Right atrium auricular region (tissue), 2 donors: ENCODE measurements around the gene TNPO1. TPM values are rescaled to one million over a fixed set of nuclear protein-coding genes. Genes with fewer than 3 reads are reported as not detected.
A peak's percentile ranks its signal among the peaks of the same experiment; 100 is the strongest.

Source experiments
- DNase-seq: peaks from one replicate; pipeline ENCODE4 v3.0.0-alpha.2; 2019; ENCODE audit warnings: low spot score
- H3K27ac ChIP-seq, 2 donors: fragments of 200-600 bp; sonication (generic); 1 replicate in 1 of 2; 2 replicates in 1 of 2; pipeline ENCODE4 v1.5.1; 2016 to 2019
- H3K27me3 ChIP-seq, 2 donors: fragments of 200-600 bp; sonication (generic); one replicate each; pipeline versions ENCODE4 v1.5.1 to v1.6.0; 2017 to 2019
- H3K36me3 ChIP-seq: fragments of 200-600 bp; sonication (generic); one replicate; pipeline ENCODE4 v1.5.1; 2016
- H3K4me1 ChIP-seq, 2 donors: fragments of 200-600 bp; sonication (generic); one replicate each; pipeline versions ENCODE4 v1.5.1 to v1.6.0; 2017 to 2019
- H3K4me3 ChIP-seq, 2 donors: fragments of 200-600 bp; sonication (generic); 1 replicate in 1 of 2; 2 replicates in 1 of 2; pipeline ENCODE4 v1.5.1; 2017 to 2019; ENCODE audit warnings: mild to moderate bottlenecking in 1 of 2, moderate library complexity in 1 of 2
- H3K9me3 ChIP-seq, 2 donors: fragments of 200-600 bp; sonication (generic); one replicate each; pipeline ENCODE4 v1.5.1; 2019
- total RNA-seq, 2 donors: library from RNA; depleted of rRNA; stranded (reverse); fragments of >200 nt; gene quantifications; one replicate each; pipeline ENCODE4 v1.1.0, GENCODE V29; 2016
- TF ChIP-seq, protein P1 (sequence below), 2 donors: fragments of 200-600 bp; sonication (generic); IDR thresholded peaks; one replicate each; pipeline ENCODE4 v1.5.1; 2019; ENCODE audit warnings: antibody characterized with exemption in 2 of 2

The TNPO1 gene
- total RNA-seq, 2 donors from 2014 or later, result 62.4 to 82.2 TPM

DNA sequence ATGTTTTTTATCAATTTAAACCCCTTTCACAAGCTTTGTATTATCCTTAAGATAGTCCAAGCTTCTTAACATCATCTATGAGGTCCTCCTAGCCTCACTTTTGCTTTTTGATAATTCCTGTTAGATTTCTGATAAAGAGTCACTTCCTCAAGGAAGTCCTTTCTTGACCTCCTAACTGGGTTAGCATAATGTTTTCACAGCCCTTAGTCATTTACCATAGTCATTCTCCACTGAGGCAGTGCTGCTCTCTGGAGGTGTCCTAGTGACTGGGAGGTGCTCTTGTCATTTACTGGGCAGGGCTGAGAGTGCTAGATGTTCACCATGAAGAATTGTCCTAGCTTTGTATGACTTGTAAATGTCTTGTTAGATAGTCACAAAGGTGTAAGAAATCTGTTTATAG lies 26.4 kb downstream of the TNPO1 start:
- Histone ChIP-seq H3K4me1 (peaks cover 0 to 55% of the 10 kb centered on the region in 2 donors), H3K4me3 (no peak overlapping the region), H3K27me3 (no peaks in the 10 kb centered on the region), H3K27ac (no peak overlapping the region), H3K36me3 (no peaks in the 10 kb centered on the region), H3K9me3 (no peaks in the 10 kb centered on the region)
- DNase-seq, result no peak
- TF ChIP-seq, protein P1, sequence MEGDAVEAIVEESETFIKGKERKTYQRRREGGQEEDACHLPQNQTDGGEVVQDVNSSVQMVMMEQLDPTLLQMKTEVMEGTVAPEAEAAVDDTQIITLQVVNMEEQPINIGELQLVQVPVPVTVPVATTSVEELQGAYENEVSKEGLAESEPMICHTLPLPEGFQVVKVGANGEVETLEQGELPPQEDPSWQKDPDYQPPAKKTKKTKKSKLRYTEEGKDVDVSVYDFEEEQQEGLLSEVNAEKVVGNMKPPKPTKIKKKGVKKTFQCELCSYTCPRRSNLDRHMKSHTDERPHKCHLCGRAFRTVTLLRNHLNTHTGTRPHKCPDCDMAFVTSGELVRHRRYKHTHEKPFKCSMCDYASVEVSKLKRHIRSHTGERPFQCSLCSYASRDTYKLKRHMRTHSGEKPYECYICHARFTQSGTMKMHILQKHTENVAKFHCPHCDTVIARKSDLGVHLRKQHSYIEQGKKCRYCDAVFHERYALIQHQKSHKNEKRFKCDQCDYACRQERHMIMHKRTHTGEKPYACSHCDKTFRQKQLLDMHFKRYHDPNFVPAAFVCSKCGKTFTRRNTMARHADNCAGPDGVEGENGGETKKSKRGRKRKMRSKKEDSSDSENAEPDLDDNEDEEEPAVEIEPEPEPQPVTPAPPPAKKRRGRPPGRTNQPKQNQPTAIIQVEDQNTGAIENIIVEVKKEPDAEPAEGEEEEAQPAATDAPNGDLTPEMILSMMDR (IDR thresholded peaks at IDR 0.05), result no peak

DNA sequence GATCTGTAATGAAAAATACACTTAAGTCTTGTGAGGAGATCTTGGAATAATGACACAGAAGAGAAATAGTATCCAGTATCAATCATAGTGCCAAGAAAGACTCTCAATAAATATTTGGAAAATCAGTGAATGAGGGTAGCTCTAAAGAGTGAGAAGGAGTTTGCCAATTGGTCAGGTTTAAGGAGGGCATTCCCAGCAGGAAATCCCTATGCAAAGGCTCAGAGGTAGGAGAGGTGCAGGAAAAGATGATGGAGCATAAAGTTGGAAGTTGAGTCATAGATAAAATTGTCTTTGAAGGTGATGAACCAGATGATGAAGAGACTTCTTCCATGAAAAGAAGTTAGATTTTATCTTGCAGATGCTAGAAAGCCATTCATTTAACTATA lies 27.8 kb downstream of the TNPO1 start:
- no peak for DNase-seq
- H3K9me3 ChIP-seq, result no peaks in the 10 kb centered on the region
- no peak overlapping the region for H3K27ac ChIP-seq
- peaks cover 0 to 48% of the 10 kb centered on the region in 2 donors for H3K4me1 ChIP-seq
- no peak overlapping the region for H3K4me3 ChIP-seq
- TF ChIP-seq, protein P1 (IDR thresholded peaks at IDR 0.05), result no peak
- no peaks in the 10 kb centered on the region for H3K27me3 ChIP-seq
- H3K36me3 ChIP-seq, result no peaks in the 10 kb centered on the region

DNA sequence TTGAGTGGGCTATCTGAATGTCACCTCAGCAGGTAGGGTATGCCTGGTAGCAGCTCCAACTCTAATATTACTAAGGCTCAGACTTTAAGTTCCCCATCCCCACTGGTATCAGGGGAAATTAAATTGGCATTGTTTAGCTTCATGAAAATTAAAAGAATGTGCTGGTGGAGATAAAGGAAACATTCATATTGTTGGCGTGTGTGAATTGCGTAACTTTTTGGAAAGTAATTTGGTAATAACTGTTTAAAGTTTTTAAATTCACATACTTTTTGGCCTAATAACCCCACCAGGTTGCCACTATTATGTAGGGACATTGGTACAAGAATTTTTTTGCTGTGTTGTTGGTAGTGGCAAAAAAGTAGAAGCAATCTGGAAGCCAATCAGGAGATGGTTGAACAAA lies 29.4 kb downstream of the TNPO1 start:
- H3K27ac ChIP-seq, result no peak overlapping the region
- no peak for DNase-seq
- H3K9me3 ChIP-seq, result no peaks in the 10 kb centered on the region
- H3K4me3 ChIP-seq, result no peak overlapping the region
- H3K4me1 ChIP-seq, result peaks cover 0 to 65% of the 10 kb centered on the region in 2 donors
- TF ChIP-seq, protein P1 (IDR thresholded peaks at IDR 0.05), result no peak
- no peaks in the 10 kb centered on the region for H3K27me3 ChIP-seq
- H3K36me3 ChIP-seq, result no peaks in the 10 kb centered on the region

DNA sequence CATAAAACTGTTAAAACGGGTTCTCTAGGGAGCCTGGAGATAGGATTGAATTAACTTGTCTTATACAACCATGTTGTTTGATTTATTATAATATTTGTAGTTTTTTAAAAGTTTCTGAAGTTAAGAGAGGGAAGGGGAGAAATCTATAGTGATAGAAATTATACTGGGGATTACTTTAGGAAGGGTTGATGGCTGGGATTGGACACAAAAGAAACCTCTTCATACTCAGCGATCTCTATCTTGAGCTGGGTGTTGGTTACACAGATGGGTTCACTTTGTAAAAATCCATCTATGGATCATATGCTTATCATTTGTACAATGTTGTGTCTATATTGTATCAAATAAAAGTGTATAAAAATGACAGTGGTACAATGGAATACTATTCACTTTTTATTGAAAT lies 30.0 kb downstream of the TNPO1 start:
- H3K36me3 ChIP-seq, result no peaks in the 10 kb centered on the region

DNA sequence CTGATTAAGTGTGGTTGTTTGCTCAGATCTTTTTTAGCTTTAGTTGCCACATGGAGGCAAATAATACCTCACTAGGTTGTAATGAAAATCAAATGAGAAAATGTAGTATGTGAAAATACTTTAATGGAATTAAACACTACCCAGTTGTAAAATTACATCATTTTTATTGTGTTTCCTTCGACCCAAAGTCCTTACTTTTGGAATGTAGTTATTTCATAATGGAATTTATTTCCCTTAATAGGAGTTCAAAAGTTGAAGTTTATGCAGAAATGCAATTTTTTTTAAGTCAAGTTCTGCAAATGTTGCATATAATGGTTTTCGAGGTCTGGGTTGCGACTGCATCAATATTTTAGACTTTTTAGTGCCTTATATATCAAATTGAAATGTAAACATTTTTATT lies 31.0 kb downstream of the TNPO1 start:
- H3K4me3 ChIP-seq, result peak overlapping the region; percentile 88 to 92
- H3K9me3 ChIP-seq, result no peaks in the 10 kb centered on the region
- no peak for DNase-seq
- H3K4me1 ChIP-seq, result peaks cover 0 to 75% of the 10 kb centered on the region in 2 donors
- no peaks in the 10 kb centered on the region for H3K36me3 ChIP-seq
- TF ChIP-seq, protein P1 (IDR thresholded peaks at IDR 0.05), result no peak
- H3K27me3 ChIP-seq, result no peaks in the 10 kb centered on the region
- peak overlapping the region in 1 of 2 donors; percentile 93 for H3K27ac ChIP-seq

More for the DNA sequence above, 30.0 kb downstream of the TNPO1 start:
- no peak overlapping the region for H3K27ac ChIP-seq
- TF ChIP-seq, protein P1 (IDR thresholded peaks at IDR 0.05), result no peak
- DNase-seq, result no peak
- H3K4me3 ChIP-seq, result no peak overlapping the region
- H3K4me1 ChIP-seq, result peaks cover 0 to 71% of the 10 kb centered on the region in 2 donors
- H3K9me3 ChIP-seq, result no peaks in the 10 kb centered on the region
- no peaks in the 10 kb centered on the region for H3K27me3 ChIP-seq

DNA sequence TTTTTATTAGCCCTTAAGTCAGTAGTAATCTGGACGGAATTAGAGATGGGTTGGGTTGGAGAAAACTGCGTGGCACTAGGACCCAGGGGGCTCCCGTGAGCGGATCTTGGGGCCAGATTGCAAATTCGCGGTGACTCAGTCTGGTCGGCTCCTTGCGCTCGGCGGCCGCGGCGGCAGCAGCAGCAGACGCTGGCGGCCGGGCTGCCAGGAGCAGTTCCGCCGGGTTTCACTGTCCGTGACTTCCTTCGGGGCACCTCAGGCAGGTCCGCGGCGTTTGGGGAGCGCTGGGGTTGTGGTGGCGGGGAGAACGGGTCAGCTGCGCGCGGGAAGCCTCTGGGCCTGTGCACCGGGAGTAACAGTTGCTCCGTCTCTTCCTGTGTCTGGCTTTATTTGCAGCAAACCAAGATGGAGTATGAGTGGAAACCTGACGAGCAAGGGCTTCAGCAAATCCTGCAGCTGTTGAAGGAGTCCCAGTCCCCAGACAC lies 31.6 kb downstream of the TNPO1 start:
- TF ChIP-seq, protein P1 (IDR thresholded peaks at IDR 0.05), result no peak
- Histone ChIP-seq H3K4me1 (peaks cover 0 to 73% of the 10 kb centered on the region in 2 donors), H3K9me3 (no peaks in the 10 kb centered on the region), H3K27me3 (no peaks in the 10 kb centered on the region), H3K4me3 (peak overlapping the region; percentile 88 to 92), H3K27ac (peak overlapping the region; percentile 93), H3K36me3 (no peaks in the 10 kb centered on the region)
- peak; percentile 90 for DNase-seq
